ENCODE measurements around the gene RTL10.
A peak's percentile ranks its signal among the peaks of the same experiment; 100 is the strongest.

Gene RTL10

GRCh38 chr22:19879246-19879570 lies 24.5 kb upstream of the RTL10 start:
- no peak for DNase-seq (ENCODE audit: extremely low read depth, low read depth)
- no peak for TF ChIP-seq CTCF (IDR thresholded peaks at IDR 0.05; ENCODE audit: low read depth, low read length, missing control alignments)
- peak overlapping the region; percentile 34 for H3K4me3 ChIP-seq (replicated peaks; ENCODE audit: low read depth, low read length)

- DNase-seq (ENCODE audit: extremely low read depth, low read depth), result no peak
- TF ChIP-seq CTCF (IDR thresholded peaks at IDR 0.05; ENCODE audit: low read depth, low read length, missing control alignments), result no peak
- peak overlapping the region; percentile 34 for H3K4me3 ChIP-seq (replicated peaks; ENCODE audit: low read depth, low read length)
Observed at GRCh38 chr22:19878461-19879245, 24.0 kb upstream of the RTL10 start.

GRCh38 chr22:19877626-19878339 lies 23.1 kb upstream of the RTL10 start:
- DNase-seq (ENCODE audit: extremely low read depth, low read depth), result no peak

GRCh38 chr22:19876941-19877625 lies 22.4 kb upstream of the RTL10 start:
- no peak overlapping the region for H3K4me3 ChIP-seq (replicated peaks; ENCODE audit: low read depth, low read length)
- no peak for TF ChIP-seq CTCF (IDR thresholded peaks at IDR 0.05; ENCODE audit: low read depth, low read length, missing control alignments)
- DNase-seq (ENCODE audit: extremely low read depth, low read depth), result no peak

More at GRCh38 chr22:19877626-19878339, 23.1 kb upstream of the RTL10 start:
- no peak overlapping the region for H3K4me3 ChIP-seq (replicated peaks; ENCODE audit: low read depth, low read length)
- no peak for TF ChIP-seq CTCF (IDR thresholded peaks at IDR 0.05; ENCODE audit: low read depth, low read length, missing control alignments)

GRCh38 chr22:19876314-19876940 lies 21.8 kb upstream of the RTL10 start:
- no peak overlapping the region for H3K4me3 ChIP-seq (replicated peaks; ENCODE audit: low read depth, low read length)
- DNase-seq (ENCODE audit: extremely low read depth, low read depth), result no peak
- no peak for TF ChIP-seq CTCF (IDR thresholded peaks at IDR 0.05; ENCODE audit: low read depth, low read length, missing control alignments)

- DNase-seq (ENCODE audit: extremely low read depth, low read depth), result no peak
- TF ChIP-seq CTCF (IDR thresholded peaks at IDR 0.05; ENCODE audit: low read depth, low read length, missing control alignments), result no peak
- no peak overlapping the region for H3K4me3 ChIP-seq (replicated peaks; ENCODE audit: low read depth, low read length)
Observed at GRCh38 chr22:19875531-19876313, 21.0 kb upstream of the RTL10 start.
